ENCODE measurements around the gene ODF2. TPM values are rescaled to one million over a fixed set of nuclear protein-coding genes. Genes with fewer than 3 reads are reported as not detected.

Gene ODF2
- polyA plus RNA-seq, 1 of the 3 experiments (the other 2 are of a cell fraction): 35.7 TPM

- H3K4me2 ChIP-seq: no peak overlapping the region
- no peak for DNase-seq
- peaks cover 0 to 13% of the 10 kb centered on the region in 2 experiments; a peak in 1 of 4 replicates for H3K4me1 ChIP-seq (ENCODE audit: control insufficient read depth in 1 of 2, insufficient read depth in 2 of 2, low read depth in 1 of 2, low read length in 1 of 2)
- no peaks in the 10 kb centered on the region for H3K9me2 ChIP-seq
- H3K9ac ChIP-seq: no peak overlapping the region
- H3K4me3 ChIP-seq (ENCODE audit: low read depth in 2 of 2, low read length in 1 of 2): no peak overlapping the region
- CTCF ChIA-PET: interaction anchor here (0.6 to 1.4 kb wide), 2 partner anchors 22 to 206 kb away, joined by 3 to 5 read pairs; no protein-coding TSS in a partner anchor
- POLR2A ChIA-PET: no interaction called here
- H3K27me3 ChIP-seq (ENCODE audit: insufficient read depth): no peaks in the 10 kb centered on the region; the same call in 1 of the 2 replicates
- no peaks in the 10 kb centered on the region for H3K36me3 ChIP-seq (replicated peaks in 1 of 2; ENCODE audit: control insufficient read depth in 1 of 2, insufficient read depth in 2 of 2, low read length in 1 of 2)
- H4K20me1 ChIP-seq (ENCODE audit: insufficient read depth): no peaks in the 10 kb centered on the region
- H3K9me3 ChIP-seq: no peaks in the 10 kb centered on the region
- 63% methylated on average over 6 of the region's 6 CpGs for WGBS (ENCODE audit: low lambda C conversion rate)
- H3K27ac ChIP-seq (ENCODE audit: low read depth in 2 of 2, low read length in 1 of 2): no peak overlapping the region
- H3K79me2 ChIP-seq (ENCODE audit: insufficient read depth): peaks cover 6% of the 10 kb centered on the region; the same call in 1 of the 2 replicates
- H3F3A ChIP-seq (replicated peaks; ENCODE audit: insufficient read depth): no peaks in the 10 kb centered on the region
- no peak overlapping the region for H2AFZ ChIP-seq (ENCODE audit: low read depth)
- TF ChIP-seq SMC3 (IDR thresholded peaks at IDR 0.05; ENCODE audit: low read depth, low read length) (no peak), PBX3 (IDR thresholded peaks at IDR 0.05) (no peak), FOSL2 (IDR thresholded peaks at IDR 0.05; ENCODE audit: borderline replicate concordance, low read depth) (no peak), TCF12 (IDR thresholded peaks at IDR 0.05) (no peak), EZH2phosphoT487 (IDR thresholded peaks at IDR 0.05; ENCODE audit: borderline replicate concordance, low read depth) (no peak), FOXM1 (IDR thresholded peaks at IDR 0.05; ENCODE audit: low read depth) (no peak), POLR2AphosphoS5 (IDR thresholded peaks at IDR 0.05; ENCODE audit: low read depth, low read length) (no peak), JUND (IDR thresholded peaks at IDR 0.05) (no peak), CHD2 (IDR thresholded peaks at IDR 0.05; ENCODE audit: low read length, partially characterized antibody) (no peak), TAF1 (IDR thresholded peaks at IDR 0.05; ENCODE audit: borderline replicate concordance, low read depth, low read length) (no peak), NFIC (IDR thresholded peaks at IDR 0.05; ENCODE audit: borderline replicate concordance) (no peak), USF1 (IDR thresholded peaks at IDR 0.05; ENCODE audit: borderline replicate concordance, low read depth) (no peak)
- TF ChIP-seq, protein P1, sequence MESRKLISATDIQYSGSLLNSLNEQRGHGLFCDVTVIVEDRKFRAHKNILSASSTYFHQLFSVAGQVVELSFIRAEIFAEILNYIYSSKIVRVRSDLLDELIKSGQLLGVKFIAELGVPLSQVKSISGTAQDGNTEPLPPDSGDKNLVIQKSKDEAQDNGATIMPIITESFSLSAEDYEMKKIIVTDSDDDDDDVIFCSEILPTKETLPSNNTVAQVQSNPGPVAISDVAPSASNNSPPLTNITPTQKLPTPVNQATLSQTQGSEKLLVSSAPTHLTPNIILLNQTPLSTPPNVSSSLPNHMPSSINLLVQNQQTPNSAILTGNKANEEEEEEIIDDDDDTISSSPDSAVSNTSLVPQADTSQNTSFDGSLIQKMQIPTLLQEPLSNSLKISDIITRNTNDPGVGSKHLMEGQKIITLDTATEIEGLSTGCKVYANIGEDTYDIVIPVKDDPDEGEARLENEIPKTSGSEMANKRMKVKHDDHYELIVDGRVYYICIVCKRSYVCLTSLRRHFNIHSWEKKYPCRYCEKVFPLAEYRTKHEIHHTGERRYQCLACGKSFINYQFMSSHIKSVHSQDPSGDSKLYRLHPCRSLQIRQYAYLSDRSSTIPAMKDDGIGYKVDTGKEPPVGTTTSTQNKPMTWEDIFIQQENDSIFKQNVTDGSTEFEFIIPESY (IDR thresholded peaks at IDR 0.05; ENCODE audit: borderline replicate concordance, low read depth): no peak
Measured at GRCh38 chr9:128416432-128417019, 39.3 kb upstream of the ODF2 start.
